ENCODE data around the gene HNRNPUL2. TPM values are rescaled to one million over a fixed set of nuclear protein-coding genes. Genes with fewer than 3 reads are reported as not detected.
"Not testable (repeated sequence)": the region's sequence is repeated elsewhere in the genome, so short reads cannot be mapped to it uniquely, and the experiment has no call there.

The HNRNPUL2 gene
- total RNA-seq, 6 experiments from 2014 or later = 34.5 to 44.6 (median 41.6) TPM

- Mint-ChIP-seq H3K4me1 (ENCODE audit: low read depth) (peaks cover 27% of the 10 kb centered on the region), H3K36me3 (ENCODE audit: low read depth) (peaks cover 16% of the 10 kb centered on the region), H3K4me3 (peak within 1 kb of the TSS; percentile 91), H3K9me3 (no peaks in the 10 kb centered on the region), H3K27ac (peak within 1 kb of the TSS; percentile 94), H3K27me3 (ENCODE audit: insufficient read depth) (peaks cover 4% of the 10 kb centered on the region; the same call in 1 of the 2 replicates)
- TF ChIP-seq, protein P1, sequence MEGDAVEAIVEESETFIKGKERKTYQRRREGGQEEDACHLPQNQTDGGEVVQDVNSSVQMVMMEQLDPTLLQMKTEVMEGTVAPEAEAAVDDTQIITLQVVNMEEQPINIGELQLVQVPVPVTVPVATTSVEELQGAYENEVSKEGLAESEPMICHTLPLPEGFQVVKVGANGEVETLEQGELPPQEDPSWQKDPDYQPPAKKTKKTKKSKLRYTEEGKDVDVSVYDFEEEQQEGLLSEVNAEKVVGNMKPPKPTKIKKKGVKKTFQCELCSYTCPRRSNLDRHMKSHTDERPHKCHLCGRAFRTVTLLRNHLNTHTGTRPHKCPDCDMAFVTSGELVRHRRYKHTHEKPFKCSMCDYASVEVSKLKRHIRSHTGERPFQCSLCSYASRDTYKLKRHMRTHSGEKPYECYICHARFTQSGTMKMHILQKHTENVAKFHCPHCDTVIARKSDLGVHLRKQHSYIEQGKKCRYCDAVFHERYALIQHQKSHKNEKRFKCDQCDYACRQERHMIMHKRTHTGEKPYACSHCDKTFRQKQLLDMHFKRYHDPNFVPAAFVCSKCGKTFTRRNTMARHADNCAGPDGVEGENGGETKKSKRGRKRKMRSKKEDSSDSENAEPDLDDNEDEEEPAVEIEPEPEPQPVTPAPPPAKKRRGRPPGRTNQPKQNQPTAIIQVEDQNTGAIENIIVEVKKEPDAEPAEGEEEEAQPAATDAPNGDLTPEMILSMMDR (IDR thresholded peaks at IDR 0.05) = no peak
- DNase-seq = peak; percentile 76
These were observed 48.2 kb downstream of the HNRNPUL2 start, which contains the start of gene UBXN1 for GRCh38 chr11:62678770-62679696. TSS of gene UBXN1 (minus strand) at chr11:62679073. CDS start at chr11:62678923, 150 bp downstream.

DNA sequence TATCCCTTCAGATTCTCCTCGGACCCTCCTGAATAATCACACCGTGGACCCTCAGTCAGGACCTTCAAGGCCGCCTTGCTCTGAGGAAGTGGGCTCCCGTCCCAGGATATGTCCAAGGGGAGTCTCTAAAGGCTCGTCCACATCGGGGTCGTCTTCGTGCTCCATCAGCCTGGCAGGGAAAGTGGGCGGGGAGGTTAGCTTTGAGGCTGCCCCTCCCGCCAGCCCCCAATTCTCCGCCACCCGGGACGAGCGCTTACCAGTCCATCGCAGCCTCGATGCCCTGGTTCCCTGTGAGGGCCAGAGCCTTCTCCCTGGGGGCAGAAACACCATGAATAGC, 48.9 kb downstream of the HNRNPUL2 start:
- peaks cover 4% of the 10 kb centered on the region; the same call in 1 of the 2 replicates for H3K27me3 Mint-ChIP-seq (ENCODE audit: insufficient read depth)
- H3K36me3 Mint-ChIP-seq (ENCODE audit: low read depth) = peaks cover 16% of the 10 kb centered on the region
- TF ChIP-seq, protein P1 (IDR thresholded peaks at IDR 0.05) = no peak
- peaks cover 27% of the 10 kb centered on the region for H3K4me1 Mint-ChIP-seq (ENCODE audit: low read depth)
- peak overlapping the region; percentile 91 for H3K4me3 Mint-ChIP-seq
- no peaks in the 10 kb centered on the region for H3K9me3 Mint-ChIP-seq
- peak overlapping the region; percentile 94 for H3K27ac Mint-ChIP-seq
- DNase-seq = no peak

DNA sequence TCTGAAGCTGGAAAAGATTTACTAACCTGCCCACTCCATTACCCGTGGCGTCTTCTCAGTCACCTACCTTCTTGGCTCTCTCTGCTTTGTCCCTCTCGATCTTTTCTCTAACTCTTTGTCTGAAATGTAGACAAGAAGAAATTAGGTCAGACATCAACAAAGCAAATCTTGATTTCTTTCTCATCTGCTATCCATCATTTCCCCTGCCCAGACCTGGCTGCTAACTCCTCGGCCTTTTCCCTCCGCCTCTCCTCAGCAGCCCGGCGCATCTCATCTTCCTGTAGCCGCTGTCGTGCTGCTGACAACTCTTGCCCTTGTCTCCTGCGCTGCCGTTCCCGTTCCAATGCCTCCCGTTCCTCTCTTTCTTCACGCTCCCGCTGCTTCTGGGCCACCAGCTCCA, 49.5 kb downstream of the HNRNPUL2 start:
- no peaks in the 10 kb centered on the region for H3K9me3 Mint-ChIP-seq
- H3K36me3 Mint-ChIP-seq (ENCODE audit: low read depth) = peaks cover 16% of the 10 kb centered on the region
- no peak for DNase-seq
- H3K4me3 Mint-ChIP-seq = peak overlapping the region; percentile 91
- TF ChIP-seq, protein P1 (IDR thresholded peaks at IDR 0.05) = no peak
- peak overlapping the region; percentile 94 for H3K27ac Mint-ChIP-seq
- peaks cover 4% of the 10 kb centered on the region; the same call in 1 of the 2 replicates for H3K27me3 Mint-ChIP-seq (ENCODE audit: insufficient read depth)
- H3K4me1 Mint-ChIP-seq (ENCODE audit: low read depth) = peaks cover 34% of the 10 kb centered on the region

DNA sequence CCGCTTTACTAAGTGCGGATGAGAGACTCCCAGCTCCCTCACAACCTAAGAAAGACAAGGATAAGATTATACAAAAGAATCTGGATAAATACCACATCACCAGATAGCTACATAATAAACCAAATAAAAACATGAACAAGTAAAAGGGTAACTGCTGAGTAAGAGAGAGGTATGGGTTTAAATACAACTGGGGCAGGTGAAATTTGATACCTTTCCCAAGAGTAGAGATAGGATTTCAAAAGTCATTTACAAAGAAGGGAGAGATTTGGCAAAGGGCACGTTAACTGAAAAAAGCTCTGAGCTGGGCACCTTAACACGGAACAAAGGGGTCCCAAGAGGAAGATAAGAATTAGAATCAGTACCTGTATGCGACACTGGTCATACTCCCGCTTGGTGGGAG, 50.1 kb downstream of the HNRNPUL2 start:
- Mint-ChIP-seq H3K36me3 (ENCODE audit: low read depth) (peaks cover 16% of the 10 kb centered on the region), H3K9me3 (no peaks in the 10 kb centered on the region), H3K27me3 (ENCODE audit: insufficient read depth) (peaks cover 4% of the 10 kb centered on the region; the same call in 1 of the 2 replicates), H3K4me3 (peak overlapping the region; percentile 91), H3K27ac (peak overlapping the region; percentile 2; the same call in 1 of the 2 replicates), H3K4me1 (ENCODE audit: low read depth) (peaks cover 38% of the 10 kb centered on the region)
- TF ChIP-seq, protein P1 (IDR thresholded peaks at IDR 0.05) = no peak
- DNase-seq = no peak

- DNase-seq = no peak
- no peak overlapping the region; the same call in 1 of the 2 replicates for H3K4me3 Mint-ChIP-seq
- TF ChIP-seq, protein P1 (IDR thresholded peaks at IDR 0.05) = no peak
- peaks cover 42% of the 10 kb centered on the region for H3K4me1 Mint-ChIP-seq (ENCODE audit: low read depth)
- H3K36me3 Mint-ChIP-seq (ENCODE audit: low read depth) = peaks cover 16% of the 10 kb centered on the region
- H3K27ac Mint-ChIP-seq = peak overlapping the region; percentile 2
- peaks cover 4% of the 10 kb centered on the region; the same call in 1 of the 2 replicates for H3K27me3 Mint-ChIP-seq (ENCODE audit: insufficient read depth)
- H3K9me3 Mint-ChIP-seq = no peaks in the 10 kb centered on the region
These were observed 50.6 kb downstream of the HNRNPUL2 start for GRCh38 chr11:62676698-62677097.

DNA sequence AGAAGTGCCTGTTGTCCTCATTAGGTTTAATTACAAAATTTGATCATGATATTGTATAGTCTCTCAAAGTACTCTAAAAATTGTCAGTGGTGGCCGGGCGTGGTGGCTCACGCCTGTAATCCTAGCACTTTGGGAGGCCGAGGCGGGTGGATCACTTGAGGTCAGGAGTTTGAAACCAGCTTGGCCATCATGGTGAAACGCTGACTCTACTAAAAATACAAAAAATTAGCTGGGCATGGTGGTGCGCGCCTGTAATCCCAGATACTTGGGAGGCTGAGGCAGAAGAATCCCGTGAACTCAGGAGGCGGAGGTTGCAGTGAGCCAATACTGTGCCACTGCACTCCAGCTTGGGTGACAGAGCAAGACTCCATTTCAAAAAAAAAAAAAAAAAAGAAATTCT, 51.8 kb downstream of the HNRNPUL2 start:
- H3K27me3 Mint-ChIP-seq (ENCODE audit: insufficient read depth); H3K9me3 Mint-ChIP-seq; H3K27ac Mint-ChIP-seq; DNase-seq; H3K4me3 Mint-ChIP-seq: not testable (repeated sequence)
- H3K36me3 Mint-ChIP-seq (ENCODE audit: low read depth) = peaks cover 25% of the 10 kb centered on the region
- H3K4me1 Mint-ChIP-seq (ENCODE audit: low read depth) = peaks cover 42% of the 10 kb centered on the region

All from HFFc6 (cell line).